H9 (cell line): Measurements from ENCODE around the gene SOX8. TPM values are rescaled to one million over a fixed set of nuclear protein-coding genes. Genes with fewer than 3 reads are reported as not detected.

ENCODE experiments used
- DNase-seq: peaks from one replicate; pipeline ENCODE4 v3.0.0-alpha.2; 2017
- H2AFZ ChIP-seq: one replicate; pipeline ENCODE4 v1.6.1; 2013; ENCODE audit warnings: mild to moderate bottlenecking, low read length, control low read depth, moderate library complexity
- H2AK5ac ChIP-seq: 2 replicates; pipeline ENCODE4 v1.6.1; 2013; ENCODE audit warnings: low read length, control low read depth, mixed read lengths; ENCODE audit not compliant: insufficient read length
- H2BK120ac ChIP-seq: one replicate; pipeline ENCODE4 v1.6.1; 2013; ENCODE audit warnings: low read depth, mild to moderate bottlenecking, low read length, control low read depth, inconsistent platforms; ENCODE audit not compliant: poor library complexity, severe bottlenecking
- H2BK12ac ChIP-seq: 2 replicates; pipeline ENCODE4 v1.6.1; 2013; ENCODE audit warnings: low read length, control low read depth, mixed read lengths, low read depth; ENCODE audit not compliant: insufficient read length
- H2BK15ac ChIP-seq: 2 replicates; pipeline ENCODE4 v1.6.1; 2013; ENCODE audit warnings: low read depth, low read length, control low read depth
- H2BK20ac ChIP-seq: one replicate; pipeline ENCODE4 v1.6.1; 2013; ENCODE audit warnings: low read depth, mild to moderate bottlenecking, low read length, control low read depth, inconsistent platforms; ENCODE audit not compliant: poor library complexity, severe bottlenecking
- H2BK5ac ChIP-seq: 2 replicates; pipeline ENCODE4 v1.6.1; 2013; ENCODE audit warnings: low read length, control low read depth, mixed read lengths; ENCODE audit not compliant: insufficient read length
- H3K14ac ChIP-seq: 2 replicates; pipeline ENCODE4 v1.6.1; 2013; ENCODE audit warnings: low read length, control low read depth; ENCODE audit not compliant: insufficient read depth
- H3K18ac ChIP-seq: 2 replicates; pipeline ENCODE4 v1.6.1; 2013; ENCODE audit warnings: low read depth, mild to moderate bottlenecking, mixed read lengths, low read length, control low read depth; ENCODE audit not compliant: insufficient read length
- H3K23ac ChIP-seq: 2 replicates; pipeline ENCODE4 v1.6.1; 2013; ENCODE audit warnings: low read length, control low read depth, mixed read lengths, low read depth; ENCODE audit not compliant: insufficient read length
- H3K23me2 ChIP-seq: 2 replicates; pipeline ENCODE4 v1.6.1; 2013; ENCODE audit warnings: low read depth, mild to moderate bottlenecking, mixed read lengths, low read length, control low read depth; ENCODE audit not compliant: insufficient read length, poor library complexity, severe bottlenecking
- H3K27ac ChIP-seq: 2 replicates; pipeline ENCODE4 v1.5.1; 2013; ENCODE audit warnings: low read length, control low read depth, mixed read lengths, low read depth; ENCODE audit not compliant: insufficient read length
- H3K27me3 ChIP-seq: 2 replicates; pipeline ENCODE4 v1.6.1; 2013; ENCODE audit warnings: low read length, control low read depth, inconsistent platforms; ENCODE audit not compliant: insufficient read depth
- H3K4ac ChIP-seq: 2 replicates; pipeline ENCODE4 v1.6.1; 2013; ENCODE audit warnings: low read depth, mild to moderate bottlenecking, control low read depth, inconsistent platforms, low read length, moderate library complexity
- H3K4me1 ChIP-seq: 2 replicates; pipeline ENCODE4 v1.6.1; 2013; ENCODE audit warnings: low read length, control low read depth, inconsistent platforms; ENCODE audit not compliant: insufficient read depth
- H3K4me2 ChIP-seq: 2 replicates; pipeline ENCODE4 v1.6.1; 2013; ENCODE audit warnings: low read length, control low read depth, mixed read lengths; ENCODE audit not compliant: insufficient read length, insufficient read depth
- H3K56ac ChIP-seq: 2 replicates; pipeline ENCODE4 v1.6.1; 2013; ENCODE audit warnings: low read depth, mild to moderate bottlenecking, mixed read lengths, low read length, control low read depth; ENCODE audit not compliant: insufficient read length
- H3K79me1 ChIP-seq: 2 replicates; pipeline ENCODE4 v1.6.1; 2013; ENCODE audit warnings: low read depth, mild to moderate bottlenecking, moderate library complexity, low read length, control low read depth, inconsistent platforms; ENCODE audit not compliant: insufficient read depth, poor library complexity, severe bottlenecking
- H3K79me2 ChIP-seq: 2 replicates; pipeline ENCODE4 v1.6.1; 2013; ENCODE audit warnings: low read length, control low read depth, inconsistent platforms; ENCODE audit not compliant: insufficient read depth
- H3K9ac ChIP-seq: 2 replicates; pipeline ENCODE4 v1.6.1; 2013; ENCODE audit warnings: low read length, control low read depth, mixed read lengths; ENCODE audit not compliant: insufficient read length; ENCODE audit errors: extremely low read depth
- H3K9me3 ChIP-seq: one replicate; pipeline ENCODE4 v1.6.1; 2013; ENCODE audit warnings: low read depth, low read length, inconsistent platforms; ENCODE audit not compliant: control insufficient read depth
- H3T11ph ChIP-seq: one replicate; pipeline ENCODE4 v1.6.1; 2013; ENCODE audit warnings: mild to moderate bottlenecking, low read length, control low read depth, inconsistent platforms
- H4K20me1 ChIP-seq: one replicate; pipeline ENCODE4 v1.6.1; 2013; ENCODE audit not compliant: control insufficient read depth, insufficient read length, insufficient read depth
- H4K5ac ChIP-seq: 2 replicates; pipeline ENCODE4 v1.6.1; 2013; ENCODE audit warnings: low read depth, mild to moderate bottlenecking, mixed read lengths, low read length, control low read depth; ENCODE audit not compliant: insufficient read length
- H4K8ac ChIP-seq: replicated peaks from 2 replicates; pipeline ENCODE4 v1.6.1; 2013; ENCODE audit warnings: low read length, control low read depth, mixed read lengths, low read depth; ENCODE audit not compliant: insufficient read length
- H4K91ac ChIP-seq: 2 replicates; pipeline ENCODE4 v1.6.1; 2013; ENCODE audit warnings: low read depth, mild to moderate bottlenecking, moderate library complexity, mixed read lengths, low read length, control low read depth; ENCODE audit not compliant: insufficient read length
- H3K27ac Mint-ChIP-seq, 3 experiments: 2 replicates in 2 of 3; 3 replicates in 1 of 3; pipeline ENCODE4 v1.8.0; 2020 to 2021; ENCODE audit warnings: mixed read lengths in 3 of 3, mild to moderate bottlenecking in 1 of 3, moderate library complexity in 1 of 3
- H3K27me3 Mint-ChIP-seq: 2 replicates; pipeline ENCODE4 v1.8.0; 2021; ENCODE audit warnings: low read depth, mild to moderate bottlenecking, moderate library complexity, mixed read lengths
- H3K36me3 Mint-ChIP-seq, 3 experiments: 2 replicates in 2 of 3; 3 replicates in 1 of 3; pipeline ENCODE4 v1.8.0; 2020 to 2021; ENCODE audit warnings: low read depth in 3 of 3, mixed read lengths in 3 of 3; ENCODE audit not compliant: insufficient read depth in 1 of 3
- H3K4me1 Mint-ChIP-seq, 2 experiments: 2 replicates each; pipeline ENCODE4 v1.8.0; 2020; ENCODE audit warnings: mixed read lengths in 2 of 2
- H3K4me3 Mint-ChIP-seq, 2 experiments: 2 replicates in 1 of 2; 3 replicates in 1 of 2; pipeline ENCODE4 v1.8.0; 2020 to 2021; ENCODE audit warnings: mild to moderate bottlenecking in 2 of 2, mixed read lengths in 2 of 2, moderate library complexity in 1 of 2
- H3K9me3 Mint-ChIP-seq, 2 experiments: 2 replicates in 1 of 2; 3 replicates in 1 of 2; pipeline ENCODE4 v1.8.0; 2020; ENCODE audit warnings: mild to moderate bottlenecking in 2 of 2, mixed read lengths in 2 of 2, moderate library complexity in 1 of 2
- CTCF ChIP-seq: fragments of 200-600 bp; sonication (generic); conservative IDR thresholded peaks from 3 replicates; pipeline ENCODE4 v1.8.0; 2021; ENCODE audit warnings: antibody characterized with exemption, mild to moderate bottlenecking
- whole genome bisulfite sequencing: extraction: QIAGEN DNeasy Blood & Tissue Kit; methylation state at CpG from one replicate; pipeline ENCODE4 v1.1.7; 2013; ENCODE audit warnings: missing lambda C conversion rate, low lambda C conversion rate, mixed read lengths; ENCODE audit not compliant: insufficient read length; ENCODE audit errors: extremely low coverage; 5-methylcytosine and 5-hydroxymethylcytosine counted together
- long read RNA-seq: library from polyadenylated mRNA; unstranded; transcript quantifications from one replicate; pipeline ENCODE4 v2.0.0, GENCODE V29; 2020
- total RNA-seq: library from RNA; stranded (reverse); gene quantifications from 2 replicates; pipeline ENCODE4 v1.2.1, GENCODE V29; 2021

Gene SOX8
- total RNA-seq = 8.9 and 9.6 TPM in 2 replicates
- long read RNA-seq, full-length matches to known transcripts = 4 of 12 reads
- long read RNA-seq, partial matches to known transcripts = 8 of 12 reads
- long read RNA-seq, other reads (novel, unspliced or antisense) = 0 of 12 reads

DNA sequence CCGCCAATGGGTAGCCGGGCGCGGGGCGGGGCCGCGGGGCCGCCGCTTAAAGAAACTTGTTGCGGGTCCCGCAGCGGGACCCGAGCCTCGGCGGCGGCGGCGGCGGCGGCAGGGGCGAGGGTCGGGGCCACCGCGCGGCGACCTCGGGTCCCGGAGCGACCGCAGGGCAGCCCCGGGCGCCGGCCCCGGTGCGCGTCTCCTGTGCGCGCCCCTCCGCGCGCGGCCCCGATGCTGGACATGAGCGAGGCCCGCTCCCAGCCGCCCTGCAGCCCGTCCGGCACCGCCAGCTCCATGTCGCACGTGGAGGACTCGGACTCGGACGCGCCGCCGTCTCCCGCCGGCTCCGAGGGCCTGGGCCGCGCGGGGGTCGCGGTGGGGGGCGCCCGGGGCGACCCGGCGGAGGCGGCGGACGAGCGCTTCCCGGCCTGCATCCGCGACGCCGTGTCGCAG lies at the start of gene SOX8:
Gene SOX8, plus strand, starts transcription at position 76 of the 450 bp plus-strand sequence. Its CDS starts 153 bp downstream, at position 229.
- no peak within 1 kb of the TSS for H3K4ac ChIP-seq
- peaks cover 14% of the 10 kb centered on the region; the same call in 1 of the 2 replicates for H3K27me3 ChIP-seq
- H2BK12ac ChIP-seq = no peak within 1 kb of the TSS
- peaks cover 10% of the 10 kb centered on the region for H3K23me2 ChIP-seq
- no CpG with 5 or more reads among the region's 80 CpGs for WGBS
- TF ChIP-seq CTCF = no peak
- H3K79me2 ChIP-seq = no peaks in the 10 kb centered on the region
- no peaks in the 10 kb centered on the region for H3K79me1 ChIP-seq
- no peak within 1 kb of the TSS for H3K18ac ChIP-seq
- Mint-ChIP-seq H3K4me1 (peaks cover 3 to 12% of the 10 kb centered on the region in 2 experiments; a peak in 3 of 4 replicates), H3K4me3 (peak within 1 kb of the TSS; percentile 66 to 92), H3K36me3 (peaks cover 0 to 2% (median 0%) of the 10 kb centered on the region in 3 experiments; a peak in 3 of 7 replicates), H3K9me3 (no peaks in the 10 kb centered on the region), H3K27me3 (peaks cover 42% of the 10 kb centered on the region), H3K27ac (no peak within 1 kb of the TSS)
- H3K14ac ChIP-seq = peak within 1 kb of the TSS; percentile 18; the same call in 1 of the 2 replicates
- H4K5ac ChIP-seq = no peak within 1 kb of the TSS
- no peak for DNase-seq
- H3T11ph ChIP-seq = no peak within 1 kb of the TSS
- H3K23ac ChIP-seq = no peak within 1 kb of the TSS
- no peak within 1 kb of the TSS; the same call in 1 of the 2 replicates for H2BK15ac ChIP-seq
- H4K20me1 ChIP-seq = no peaks in the 10 kb centered on the region
- no peak within 1 kb of the TSS for H2BK20ac ChIP-seq
- H3K56ac ChIP-seq = no peak within 1 kb of the TSS
- no peak within 1 kb of the TSS for H3K27ac ChIP-seq
- H4K91ac ChIP-seq = no peak within 1 kb of the TSS
- no peak within 1 kb of the TSS for H2BK120ac ChIP-seq
- no peak within 1 kb of the TSS for H2AFZ ChIP-seq
- no peak within 1 kb of the TSS for H4K8ac ChIP-seq
- no peak within 1 kb of the TSS for H3K9ac ChIP-seq
- no peak within 1 kb of the TSS for H2AK5ac ChIP-seq
- peak within 1 kb of the TSS; percentile 48 for H3K4me2 ChIP-seq
- H2BK5ac ChIP-seq = no peak within 1 kb of the TSS
- H3K9me3 ChIP-seq = no peaks in the 10 kb centered on the region
- no peaks in the 10 kb centered on the region for H3K4me1 ChIP-seq
